ENCODE results near the gene PANK2.

- no peak for TF ChIP-seq EZH2 (IDR thresholded peaks at IDR 0.05; ENCODE audit: borderline replicate concordance, low read length)
- TF ChIP-seq, protein P1, sequence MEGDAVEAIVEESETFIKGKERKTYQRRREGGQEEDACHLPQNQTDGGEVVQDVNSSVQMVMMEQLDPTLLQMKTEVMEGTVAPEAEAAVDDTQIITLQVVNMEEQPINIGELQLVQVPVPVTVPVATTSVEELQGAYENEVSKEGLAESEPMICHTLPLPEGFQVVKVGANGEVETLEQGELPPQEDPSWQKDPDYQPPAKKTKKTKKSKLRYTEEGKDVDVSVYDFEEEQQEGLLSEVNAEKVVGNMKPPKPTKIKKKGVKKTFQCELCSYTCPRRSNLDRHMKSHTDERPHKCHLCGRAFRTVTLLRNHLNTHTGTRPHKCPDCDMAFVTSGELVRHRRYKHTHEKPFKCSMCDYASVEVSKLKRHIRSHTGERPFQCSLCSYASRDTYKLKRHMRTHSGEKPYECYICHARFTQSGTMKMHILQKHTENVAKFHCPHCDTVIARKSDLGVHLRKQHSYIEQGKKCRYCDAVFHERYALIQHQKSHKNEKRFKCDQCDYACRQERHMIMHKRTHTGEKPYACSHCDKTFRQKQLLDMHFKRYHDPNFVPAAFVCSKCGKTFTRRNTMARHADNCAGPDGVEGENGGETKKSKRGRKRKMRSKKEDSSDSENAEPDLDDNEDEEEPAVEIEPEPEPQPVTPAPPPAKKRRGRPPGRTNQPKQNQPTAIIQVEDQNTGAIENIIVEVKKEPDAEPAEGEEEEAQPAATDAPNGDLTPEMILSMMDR (IDR thresholded peaks at IDR 0.05; ENCODE audit: low read length), result no peak
These were observed 22.7 kb upstream of the PANK2 start for GRCh38 chr20:3866464-3866863.
